HG03571 (cell line): ENCODE results near the gene SLC22A7.

Experiments used
- ATAC-seq: cut with Tn5 transposase; IDR thresholded peaks from one replicate; pipeline ENCODE4 v1.9.1; 2021; ENCODE audit not compliant: unreplicated experiment

SLC22A7 gene

GRCh38 chr6:43282636-43283513 lies 15.2 kb upstream of the SLC22A7 start:
- ATAC-seq, result no peak

- no peak for ATAC-seq
Measured at GRCh38 chr6:43283514-43283901, 14.6 kb upstream of the SLC22A7 start.

- no peak for ATAC-seq
Measured at GRCh38 chr6:43283905-43284304, 14.2 kb upstream of the SLC22A7 start.

GRCh38 chr6:43284991-43285781 lies 12.9 kb upstream of the SLC22A7 start:
- ATAC-seq, result no peak

- no peak for ATAC-seq
Measured at GRCh38 chr6:43285832-43286231, 12.2 kb upstream of the SLC22A7 start.

- no peak for ATAC-seq
Measured at GRCh38 chr6:43286456-43286979, 11.5 kb upstream of the SLC22A7 start.

- no peak for ATAC-seq
Measured at GRCh38 chr6:43286980-43287716, 10.9 kb upstream of the SLC22A7 start.

- ATAC-seq, result no peak
Measured at GRCh38 chr6:43287717-43288679, 10.1 kb upstream of the SLC22A7 start.

- no peak for ATAC-seq
Measured at GRCh38 chr6:43290339-43290904, 7.6 kb upstream of the SLC22A7 start.

- ATAC-seq, result no peak
Measured at GRCh38 chr6:43290905-43291355, 7.1 kb upstream of the SLC22A7 start.

- no peak for ATAC-seq
Measured at GRCh38 chr6:43291708-43292107, 6.4 kb upstream of the SLC22A7 start.

- no peak for ATAC-seq
Measured at GRCh38 chr6:43292341-43292740, 5.7 kb upstream of the SLC22A7 start.

GRCh38 chr6:43292763-43293318 lies 5.2 kb upstream of the SLC22A7 start:
- ATAC-seq, result no peak

- ATAC-seq, result no peak
Measured at GRCh38 chr6:43293698-43294097, 4.4 kb upstream of the SLC22A7 start.

- ATAC-seq, result no peak
Measured at GRCh38 chr6:43294536-43294935, 3.5 kb upstream of the SLC22A7 start.

- no peak for ATAC-seq
Measured at GRCh38 chr6:43295456-43295855, 2.6 kb upstream of the SLC22A7 start.

GRCh38 chr6:43296780-43297497 lies 1.1 kb upstream of the SLC22A7 start:
- no peak for ATAC-seq

GRCh38 chr6:43298565-43299337 lies 691 bp downstream of the SLC22A7 start:
- no peak for ATAC-seq
